Amygdala (tissue), 56 donors: ENCODE data around the gene MDM1.

Experiments
- DNase-seq, 56 donors: peaks; one replicate each; lab custom pipeline; 2025; lab: John Stamatoyannopoulos, UW

MDM1 gene

GRCh38 chr12:68358532-68359485, 26.6 kb upstream of the MDM1 start:
- peak in 25 of 56 donors; percentile 1 to 71 (median 8) for DNase-seq

- DNase-seq, result no peak
Measured at GRCh38 chr12:68356986-68357385, 24.8 kb upstream of the MDM1 start.

GRCh38 chr12:68356060-68356695, 24.0 kb upstream of the MDM1 start:
- DNase-seq, result no peak

DNA sequence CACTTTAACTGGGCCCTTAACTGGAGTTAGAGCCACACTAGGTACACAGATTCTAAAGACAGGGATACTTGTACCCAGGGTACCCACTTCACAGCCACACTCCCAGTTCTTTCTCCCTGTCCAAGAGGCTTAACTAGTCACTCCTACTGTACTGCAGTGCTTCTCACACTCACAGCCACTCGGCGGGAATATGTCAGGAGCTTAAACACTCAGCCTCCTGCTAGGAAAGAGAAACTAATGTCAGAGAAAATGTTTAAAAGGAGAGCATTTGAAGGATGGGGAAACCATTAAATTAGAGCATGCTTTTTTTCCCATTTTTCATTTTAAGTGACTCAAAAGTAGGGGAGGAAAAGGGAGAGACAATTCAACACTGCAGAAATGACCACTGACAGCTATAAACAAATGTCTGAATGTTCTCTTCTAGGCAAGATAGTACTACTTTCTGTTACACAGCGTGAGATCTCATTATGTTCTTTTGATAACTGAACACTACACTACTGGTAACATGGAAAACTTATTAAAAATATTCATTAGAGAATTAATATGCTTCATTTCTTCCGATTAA, 22.9 kb upstream of the MDM1 start:
- no peak for DNase-seq

DNA sequence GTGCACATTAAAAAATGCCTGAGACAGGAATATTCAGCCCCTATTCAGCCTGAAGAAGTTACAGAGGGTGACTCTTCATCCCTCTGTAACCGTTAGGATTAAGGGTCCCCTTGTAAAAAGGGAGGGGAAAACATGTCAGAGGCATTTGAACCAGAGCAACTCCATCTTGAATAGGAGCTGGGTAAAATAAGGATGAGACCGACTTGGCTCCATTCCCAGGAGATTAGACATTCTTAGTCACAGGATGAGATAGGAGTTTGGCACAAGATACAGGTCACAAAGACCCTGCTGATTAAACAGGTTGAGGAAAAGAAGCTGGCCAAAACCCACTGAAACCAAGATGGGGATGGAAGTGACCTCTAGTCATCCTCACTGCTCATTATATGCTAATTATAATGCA, 19.9 kb upstream of the MDM1 start:
- no peak for DNase-seq

- DNase-seq, result no peak
Measured at GRCh38 chr12:68350753-68351152, 18.6 kb upstream of the MDM1 start.

DNA sequence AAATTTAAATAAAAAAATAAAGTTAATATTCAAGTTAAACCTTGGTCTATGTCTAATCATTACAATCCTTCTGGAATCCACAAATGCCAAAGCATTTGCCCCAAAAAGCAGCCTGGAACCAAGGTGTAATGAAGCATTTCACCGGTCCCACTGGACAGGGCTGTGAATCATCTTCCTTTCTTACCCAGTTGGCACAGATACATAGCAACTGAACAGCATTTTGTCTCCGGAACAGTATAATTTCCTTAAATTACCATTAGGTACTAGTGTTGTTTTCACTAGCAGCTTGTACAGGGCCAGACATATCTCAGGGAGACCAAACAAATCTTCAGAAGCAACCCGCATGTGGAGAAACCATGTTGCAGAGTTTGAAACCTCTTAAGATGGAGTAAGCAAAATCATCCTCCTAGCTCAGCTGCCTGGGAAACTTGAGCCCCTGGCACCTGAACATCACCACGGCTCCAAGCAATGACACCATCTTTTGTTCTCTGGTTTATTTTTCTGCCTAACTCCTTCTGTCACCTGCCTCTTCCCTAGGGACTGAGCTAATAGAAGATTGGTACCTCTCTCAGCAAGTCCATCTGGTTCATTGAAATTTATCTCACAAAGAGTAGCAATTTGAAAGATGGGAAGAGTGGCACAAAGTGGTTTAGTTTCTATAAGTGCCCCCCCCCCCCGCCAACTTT, 17.9 kb upstream of the MDM1 start:
- DNase-seq, result no peak

- DNase-seq, result no peak
Measured at GRCh38 chr12:68349220-68349621, 17.1 kb upstream of the MDM1 start.

DNA sequence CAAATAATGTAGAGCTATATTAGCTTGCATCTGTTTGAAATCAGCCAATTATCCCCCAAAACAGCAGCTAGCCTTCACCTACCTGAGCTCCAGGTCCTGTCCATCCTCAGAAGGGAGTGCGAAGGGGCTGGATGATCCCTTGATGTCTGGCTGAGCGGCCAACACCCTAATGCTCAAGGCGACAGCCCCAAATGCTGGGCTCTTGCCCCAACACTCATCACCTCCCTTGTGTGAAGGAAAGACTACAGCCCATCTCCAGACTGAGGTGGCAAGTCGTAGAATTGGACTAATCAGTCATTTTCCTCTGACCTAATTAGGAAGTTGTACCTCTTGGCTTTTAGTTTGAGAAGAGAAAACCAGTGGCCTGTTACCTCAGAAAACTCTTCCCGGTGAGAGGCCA, 16.3 kb upstream of the MDM1 start:
- DNase-seq, result no peak

DNA sequence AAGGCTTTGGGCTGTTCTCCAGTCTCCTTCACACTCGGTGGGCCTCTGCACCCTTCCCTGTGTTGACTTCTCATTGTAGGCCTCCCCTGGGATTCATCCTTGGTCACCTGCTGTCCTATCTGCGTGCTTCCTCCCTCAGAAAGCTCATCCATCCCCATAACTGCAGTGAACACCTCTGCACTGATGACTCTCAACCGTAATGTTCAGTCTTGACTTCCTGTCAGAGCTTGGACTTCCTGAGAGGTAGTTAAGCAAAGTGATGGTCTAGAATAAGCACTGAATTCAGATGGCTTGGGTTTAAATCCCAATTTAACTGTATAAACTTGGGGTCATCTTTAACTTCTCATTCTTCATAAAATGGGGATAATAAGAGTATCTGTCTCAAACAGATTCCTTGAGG, 13.6 kb upstream of the MDM1 start:
- DNase-seq, result no peak

- no peak for DNase-seq
Measured at GRCh38 chr12:68344126-68344525, 12.0 kb upstream of the MDM1 start.

DNA sequence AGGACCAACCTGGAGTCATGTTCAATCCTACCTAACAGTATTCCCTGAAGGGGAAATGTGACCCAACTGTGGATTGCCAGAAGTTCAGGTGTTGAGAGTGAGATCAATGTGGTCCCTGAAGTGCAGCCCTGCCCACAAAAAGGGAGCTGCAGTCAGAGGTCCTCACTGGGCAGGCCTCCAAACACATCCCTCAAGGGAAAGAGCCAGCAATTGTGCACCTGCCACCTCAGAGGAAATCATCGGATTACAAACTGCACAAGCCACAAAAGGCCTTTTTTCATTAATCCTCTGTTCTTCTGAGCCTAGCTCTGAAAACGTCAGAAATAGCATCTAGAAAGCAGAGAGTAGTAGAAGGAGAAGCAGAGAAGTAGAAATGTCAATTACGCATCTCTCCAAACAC, 10.8 kb upstream of the MDM1 start:
- no peak for DNase-seq

GRCh38 chr12:68341822-68342221, 9.7 kb upstream of the MDM1 start:
- DNase-seq, result no peak

- DNase-seq, result no peak
Measured at GRCh38 chr12:68340404-68341270, 8.5 kb upstream of the MDM1 start.

DNA sequence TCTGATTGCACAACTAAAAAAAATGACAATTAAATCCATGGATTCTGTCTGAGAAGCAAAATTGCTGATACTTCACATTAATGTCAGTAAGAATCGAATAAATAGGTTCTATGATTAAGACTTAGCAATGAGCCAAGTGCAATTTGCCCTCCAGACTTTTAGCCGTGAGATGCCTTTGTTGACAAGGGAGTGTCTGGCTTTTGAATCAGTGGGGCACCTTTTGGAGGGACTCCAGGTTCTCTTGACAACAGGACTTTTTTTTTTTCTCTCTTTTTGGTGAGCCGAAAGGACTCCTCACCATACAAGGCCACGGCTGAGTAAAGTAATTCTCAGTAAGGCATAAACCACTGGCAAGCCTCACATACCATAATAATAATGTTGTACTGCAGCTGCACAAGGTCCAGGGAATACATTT, 4.7 kb upstream of the MDM1 start:
- DNase-seq, result no peak

DNA sequence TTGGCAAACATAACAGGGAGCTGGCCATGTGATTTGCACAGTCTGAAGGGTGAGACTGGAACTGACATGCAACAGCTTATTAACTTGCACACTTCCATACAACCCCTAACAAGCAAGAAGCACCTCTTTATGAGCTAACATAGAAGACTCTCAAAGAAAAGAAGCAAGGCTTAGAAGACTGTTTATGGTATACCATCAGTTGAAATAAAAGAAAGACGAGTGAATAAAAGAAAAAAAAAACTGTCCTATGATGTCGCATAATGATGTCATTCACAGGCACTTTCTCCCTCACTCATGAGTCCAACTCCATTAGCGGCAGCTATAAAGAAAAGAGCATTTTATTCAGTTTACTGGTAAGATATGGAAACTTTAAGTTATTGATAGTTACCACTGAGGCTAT, 3.3 kb upstream of the MDM1 start:
- no peak for DNase-seq

- peak in 4 of 56 donors; percentile 2 to 15 (median 7) for DNase-seq
Measured at GRCh38 chr12:68334132-68334531, 2.0 kb upstream of the MDM1 start.

GRCh38 chr12:68332728-68333630, 817 bp upstream of the MDM1 start:
- DNase-seq, result no peak

- DNase-seq, result no peak
Measured at GRCh38 chr12:68331500-68331868, 678 bp downstream of the MDM1 start.
